Measurements from ENCODE around the gene CALML5.

The CALML5 gene

GRCh38 chr10:5480162-5480941 lies 19.0 kb downstream of the CALML5 start:
- H3K79me2 ChIP-seq (ENCODE audit: low read length): no peaks in the 10 kb centered on the region

GRCh38 chr10:5479481-5480161 lies 19.7 kb downstream of the CALML5 start:
- Histone ChIP-seq H3K9me3 (ENCODE audit: insufficient read depth, low read length) (no peaks in the 10 kb centered on the region), H4K20me1 (ENCODE audit: insufficient read depth, low read length) (no peaks in the 10 kb centered on the region), H3K4me3 (ENCODE audit: low read length) (no peak overlapping the region), H3K36me3 (replicated peaks; ENCODE audit: low read depth, low read length) (no peaks in the 10 kb centered on the region), H3K9ac (ENCODE audit: low read length) (no peak overlapping the region), H3K4me1 (ENCODE audit: low read length) (peaks cover 6% of the 10 kb centered on the region; the same call in 1 of the 2 replicates), H2AFZ (ENCODE audit: low read depth, low read length) (no peak overlapping the region), H3K27me3 (ENCODE audit: low read depth, low read length) (no peaks in the 10 kb centered on the region; the same call in 1 of the 2 replicates), H3K79me2 (ENCODE audit: low read length) (no peaks in the 10 kb centered on the region), H3K4me2 (ENCODE audit: low read length) (no peak overlapping the region), H3K27ac (ENCODE audit: low read length) (no peak overlapping the region)
- TF ChIP-seq, protein P1, sequence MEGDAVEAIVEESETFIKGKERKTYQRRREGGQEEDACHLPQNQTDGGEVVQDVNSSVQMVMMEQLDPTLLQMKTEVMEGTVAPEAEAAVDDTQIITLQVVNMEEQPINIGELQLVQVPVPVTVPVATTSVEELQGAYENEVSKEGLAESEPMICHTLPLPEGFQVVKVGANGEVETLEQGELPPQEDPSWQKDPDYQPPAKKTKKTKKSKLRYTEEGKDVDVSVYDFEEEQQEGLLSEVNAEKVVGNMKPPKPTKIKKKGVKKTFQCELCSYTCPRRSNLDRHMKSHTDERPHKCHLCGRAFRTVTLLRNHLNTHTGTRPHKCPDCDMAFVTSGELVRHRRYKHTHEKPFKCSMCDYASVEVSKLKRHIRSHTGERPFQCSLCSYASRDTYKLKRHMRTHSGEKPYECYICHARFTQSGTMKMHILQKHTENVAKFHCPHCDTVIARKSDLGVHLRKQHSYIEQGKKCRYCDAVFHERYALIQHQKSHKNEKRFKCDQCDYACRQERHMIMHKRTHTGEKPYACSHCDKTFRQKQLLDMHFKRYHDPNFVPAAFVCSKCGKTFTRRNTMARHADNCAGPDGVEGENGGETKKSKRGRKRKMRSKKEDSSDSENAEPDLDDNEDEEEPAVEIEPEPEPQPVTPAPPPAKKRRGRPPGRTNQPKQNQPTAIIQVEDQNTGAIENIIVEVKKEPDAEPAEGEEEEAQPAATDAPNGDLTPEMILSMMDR (IDR thresholded peaks at IDR 0.05; ENCODE audit: low read depth, low read length): no peak
- TF ChIP-seq EZH2phosphoT487 (IDR thresholded peaks at IDR 0.05; ENCODE audit: low read depth): no peak

More at GRCh38 chr10:5480162-5480941, 19.0 kb downstream of the CALML5 start:
- no peaks in the 10 kb centered on the region for H4K20me1 ChIP-seq (ENCODE audit: insufficient read depth, low read length)
- H3K4me3 ChIP-seq (ENCODE audit: low read length): no peak overlapping the region
- H3K4me2 ChIP-seq (ENCODE audit: low read length): no peak overlapping the region
- no peaks in the 10 kb centered on the region for H3K9me3 ChIP-seq (ENCODE audit: insufficient read depth, low read length)
- H3K9ac ChIP-seq (ENCODE audit: low read length): no peak overlapping the region
- H2AFZ ChIP-seq (ENCODE audit: low read depth, low read length): no peak overlapping the region
- H3K27me3 ChIP-seq (ENCODE audit: low read depth, low read length): peaks cover 4% of the 10 kb centered on the region
- no peak overlapping the region for H3K27ac ChIP-seq (ENCODE audit: low read length)
- TF ChIP-seq, protein P1 (IDR thresholded peaks at IDR 0.05; ENCODE audit: low read depth, low read length): no peak
- TF ChIP-seq EZH2phosphoT487 (IDR thresholded peaks at IDR 0.05; ENCODE audit: low read depth): no peak
- peaks cover 6% of the 10 kb centered on the region; the same call in 1 of the 2 replicates for H3K4me1 ChIP-seq (ENCODE audit: low read length)
- H3K36me3 ChIP-seq (replicated peaks; ENCODE audit: low read depth, low read length): no peaks in the 10 kb centered on the region

GRCh38 chr10:5478694-5479305 lies 20.6 kb downstream of the CALML5 start:
- no peak overlapping the region for H3K4me2 ChIP-seq (ENCODE audit: low read length)
- no peaks in the 10 kb centered on the region for H3K79me2 ChIP-seq (ENCODE audit: low read length)
- H4K20me1 ChIP-seq (ENCODE audit: insufficient read depth, low read length): no peaks in the 10 kb centered on the region
- H3K4me3 ChIP-seq (ENCODE audit: low read length): no peak overlapping the region
- H3K4me1 ChIP-seq (ENCODE audit: low read length): peaks cover 6% of the 10 kb centered on the region; the same call in 1 of the 2 replicates
- no peak for TF ChIP-seq EZH2phosphoT487 (IDR thresholded peaks at IDR 0.05; ENCODE audit: low read depth)
- TF ChIP-seq, protein P1 (IDR thresholded peaks at IDR 0.05; ENCODE audit: low read depth, low read length): no peak
- H2AFZ ChIP-seq (ENCODE audit: low read depth, low read length): no peak overlapping the region
- H3K36me3 ChIP-seq (replicated peaks; ENCODE audit: low read depth, low read length): no peaks in the 10 kb centered on the region
- H3K27me3 ChIP-seq (ENCODE audit: low read depth, low read length): no peaks in the 10 kb centered on the region
- no peaks in the 10 kb centered on the region for H3K9me3 ChIP-seq (ENCODE audit: insufficient read depth, low read length)
- no peak overlapping the region for H3K9ac ChIP-seq (ENCODE audit: low read length)
- H3K27ac ChIP-seq (ENCODE audit: low read length): no peak overlapping the region
